HG03354 (cell line): ENCODE results near the gene RTN4R.
"Not testable (repeated sequence)": the region's sequence is repeated elsewhere in the genome, so short reads cannot be mapped to it uniquely, and the experiment has no call there.

Source experiments
- ATAC-seq: cut with Tn5 transposase; IDR thresholded peaks from one replicate; pipeline ENCODE4 v1.9.1; 2021; ENCODE audit warnings: mild to moderate bottlenecking; ENCODE audit not compliant: unreplicated experiment, poor library complexity, severe bottlenecking

The RTN4R gene

DNA sequence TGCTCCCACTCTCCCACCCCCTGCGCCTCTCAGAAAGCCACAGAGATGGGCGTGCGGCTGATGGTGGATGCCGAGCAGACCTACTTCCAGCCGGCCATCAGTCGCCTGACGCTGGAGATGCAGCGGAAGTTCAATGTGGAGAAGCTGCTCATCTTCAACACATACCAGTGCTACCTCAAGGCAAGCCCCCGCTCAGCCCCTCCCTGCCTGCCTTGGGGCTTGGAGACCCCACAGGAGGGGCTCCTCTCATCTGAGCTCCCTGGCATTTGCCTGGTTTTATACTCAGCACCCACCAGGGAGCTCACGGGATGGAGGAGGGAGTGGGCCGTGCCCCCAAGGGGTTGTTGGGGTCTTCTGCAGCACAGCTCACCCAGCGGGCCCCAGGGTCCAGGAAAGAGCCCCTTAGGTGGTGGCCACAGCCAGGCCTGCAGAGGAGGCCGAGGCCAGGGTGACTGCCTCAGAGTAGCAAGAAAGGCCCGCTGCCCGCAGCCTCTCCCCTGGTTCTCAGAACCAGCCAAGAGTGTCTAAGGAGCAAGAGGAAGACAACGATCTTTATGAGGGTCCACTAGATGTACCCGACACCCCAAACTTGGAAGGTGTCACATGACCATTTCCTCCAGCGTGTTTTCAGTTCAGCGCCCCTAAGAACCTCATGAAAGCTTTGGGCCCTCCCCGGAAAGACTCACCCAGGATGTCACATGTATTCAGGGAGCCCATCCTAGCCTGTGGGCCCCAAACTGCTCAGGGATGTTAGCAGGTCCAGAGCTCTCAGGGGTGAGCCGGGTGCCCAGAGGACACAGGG, 38.7 kb upstream of the RTN4R start:
- not testable (repeated sequence) for ATAC-seq

DNA sequence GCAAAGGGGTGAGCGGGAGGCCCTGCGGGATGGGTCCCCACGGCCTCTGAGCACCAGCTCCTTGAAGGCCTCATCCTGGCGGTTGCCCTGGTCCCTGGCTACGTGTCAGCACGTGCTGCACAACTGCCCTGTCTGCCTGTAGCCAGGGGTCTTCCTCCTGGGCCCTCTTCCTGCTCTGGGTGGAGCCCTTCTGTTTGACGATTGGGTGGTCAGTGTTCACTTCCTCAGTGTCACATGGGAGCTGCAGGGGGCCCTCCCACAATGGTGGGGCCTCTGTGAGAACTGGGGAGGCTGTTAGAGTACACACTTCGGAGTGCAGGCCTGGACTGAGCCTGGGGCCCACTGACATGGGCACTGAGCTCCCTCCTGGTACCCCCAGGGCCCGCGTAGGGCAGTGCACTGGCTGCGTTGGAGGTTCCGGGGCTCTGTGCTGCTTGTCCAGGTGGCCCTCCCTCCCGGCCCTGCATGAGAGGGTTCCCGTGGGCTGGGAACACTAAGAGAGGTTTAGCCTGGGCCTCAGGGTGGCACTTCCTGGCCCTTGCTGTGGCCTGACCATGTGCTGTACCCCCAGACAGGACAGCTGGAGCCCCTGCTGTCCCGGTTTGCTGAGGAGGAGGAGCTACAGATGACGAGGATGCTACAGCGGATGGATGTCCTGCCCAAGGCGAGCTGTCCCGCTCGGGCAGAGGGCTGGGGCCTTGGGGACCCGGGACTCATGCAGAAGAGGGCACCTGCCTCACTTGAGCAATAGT, 38.0 kb upstream of the RTN4R start:
- ATAC-seq = no peak

DNA sequence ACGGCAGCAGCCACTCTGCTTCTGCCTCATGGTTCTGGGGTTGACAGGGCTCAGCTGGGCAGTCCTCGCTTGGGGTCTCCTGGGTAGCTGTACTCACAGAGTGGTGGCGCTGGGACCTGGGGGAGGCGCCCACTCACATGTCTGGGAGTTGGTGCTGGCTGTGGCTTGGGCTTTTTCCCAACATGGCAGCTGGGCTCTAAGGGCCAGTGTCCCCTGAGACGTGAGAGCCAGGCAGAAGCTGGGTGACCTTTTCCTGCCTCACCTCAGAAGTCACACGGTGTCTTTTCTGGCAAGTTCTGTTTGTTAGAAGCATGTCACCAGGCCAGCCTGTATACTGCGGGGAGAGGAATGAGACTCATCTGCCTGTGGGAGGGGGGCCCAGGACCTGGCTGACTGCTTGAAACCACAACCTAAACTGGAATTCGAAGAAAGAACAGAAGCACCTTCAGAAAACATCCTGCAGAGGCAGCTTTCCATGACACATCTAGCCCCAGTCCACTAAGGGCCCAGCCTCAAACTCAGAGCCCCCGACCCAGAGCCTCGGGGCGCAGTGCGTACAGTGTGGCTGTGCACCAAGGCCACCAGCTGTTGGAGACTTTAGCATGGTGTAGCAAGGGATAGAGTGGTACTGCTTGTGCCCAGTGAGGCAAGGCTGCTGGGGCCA, 37.2 kb upstream of the RTN4R start:
- ATAC-seq = not testable (repeated sequence)

DNA sequence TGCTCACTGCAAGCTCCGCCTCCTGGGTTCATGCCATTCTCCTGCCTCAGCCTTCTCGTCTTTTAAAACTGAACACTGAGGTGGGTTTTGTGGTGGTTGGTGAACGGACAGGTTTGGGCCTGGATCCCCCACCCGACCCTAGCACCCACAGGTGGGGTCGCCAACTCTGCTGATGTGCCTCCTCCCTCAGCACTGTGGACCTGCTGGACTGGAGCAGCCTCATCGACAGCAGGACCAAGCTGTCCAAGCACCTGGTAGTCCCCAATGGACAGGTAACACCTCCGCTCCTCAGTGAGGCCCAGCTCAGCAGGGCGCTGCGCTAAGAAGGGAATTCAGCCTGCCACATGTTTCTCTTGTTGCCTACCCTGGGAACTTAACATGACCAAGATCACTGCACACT, 36.5 kb upstream of the RTN4R start:
- ATAC-seq = no peak

DNA sequence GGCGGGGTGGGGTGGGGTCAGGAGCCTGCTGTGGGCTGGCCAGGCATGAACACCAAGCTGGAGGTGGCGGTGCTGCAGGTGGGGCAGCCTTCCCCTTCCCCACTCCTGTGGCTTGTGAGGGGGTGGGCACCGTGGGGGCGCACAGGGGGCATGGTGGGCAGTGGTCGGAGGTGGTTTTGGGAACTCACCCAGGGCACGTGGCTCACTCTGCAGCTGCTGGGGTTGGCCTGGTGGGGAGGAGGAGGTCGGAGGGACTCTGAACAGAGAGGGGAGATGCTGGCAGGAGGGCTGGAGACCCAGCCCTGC, 35.1 kb upstream of the RTN4R start:
- not testable (repeated sequence) for ATAC-seq

DNA sequence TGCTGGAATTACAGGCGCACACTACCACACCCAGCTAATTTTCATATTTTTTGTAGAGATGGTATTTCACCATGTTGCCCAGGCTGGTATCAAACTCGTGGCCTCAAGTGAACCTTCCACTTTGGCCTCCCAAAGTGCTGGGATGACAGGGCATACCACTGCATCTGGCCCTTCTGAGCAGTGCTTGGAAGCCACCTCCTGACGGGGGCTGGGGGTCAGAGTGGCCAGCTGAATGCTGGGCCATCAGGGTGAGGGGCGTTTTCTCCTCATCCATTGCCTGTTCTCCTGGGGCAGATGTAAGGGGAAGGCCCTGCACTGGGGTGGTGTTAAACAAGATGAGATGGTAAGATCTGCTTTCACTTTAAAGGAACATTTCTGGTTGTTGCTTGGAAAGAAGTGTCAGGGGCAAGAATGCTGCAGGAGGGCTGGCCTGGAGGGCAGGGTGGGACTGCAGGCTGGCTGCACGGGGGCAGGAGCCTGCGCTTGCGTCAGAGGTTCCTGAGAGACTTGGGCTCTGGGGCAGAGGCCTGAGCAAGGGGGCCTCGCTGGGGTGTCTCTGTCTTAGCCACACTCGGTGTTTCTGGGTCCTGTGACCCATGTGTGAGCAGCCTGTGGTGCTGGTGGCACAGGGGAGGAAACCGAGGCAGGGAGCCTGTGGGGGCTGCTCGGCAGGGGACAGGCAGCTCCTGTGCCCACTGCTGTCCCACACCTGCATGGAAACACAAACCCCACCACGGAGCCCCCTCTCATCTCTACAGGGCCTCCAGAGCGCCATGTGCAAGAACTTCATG, 34.5 kb upstream of the RTN4R start:
- ATAC-seq = no peak

DNA sequence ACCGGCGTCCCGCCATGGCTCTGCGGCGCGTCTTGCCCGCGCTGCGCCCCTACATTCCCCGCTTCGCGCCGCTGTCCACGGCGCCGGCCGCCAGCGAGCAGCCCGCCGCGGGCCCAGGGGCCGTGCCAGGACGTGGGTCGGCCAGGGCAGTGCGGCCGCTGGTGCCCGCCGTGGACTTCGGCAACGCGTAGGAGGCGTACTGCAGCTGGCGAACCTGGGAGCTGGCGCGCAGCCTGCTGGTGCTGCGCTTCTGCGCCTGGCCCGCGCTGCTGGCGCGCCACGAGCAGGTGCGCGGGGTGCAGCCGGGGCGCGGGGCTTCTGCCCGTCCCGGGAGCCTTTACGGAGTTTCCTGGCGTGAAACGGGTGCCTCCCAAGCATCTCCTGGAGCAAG, 31.6 kb upstream of the RTN4R start:
- peak; percentile 23 for ATAC-seq

DNA sequence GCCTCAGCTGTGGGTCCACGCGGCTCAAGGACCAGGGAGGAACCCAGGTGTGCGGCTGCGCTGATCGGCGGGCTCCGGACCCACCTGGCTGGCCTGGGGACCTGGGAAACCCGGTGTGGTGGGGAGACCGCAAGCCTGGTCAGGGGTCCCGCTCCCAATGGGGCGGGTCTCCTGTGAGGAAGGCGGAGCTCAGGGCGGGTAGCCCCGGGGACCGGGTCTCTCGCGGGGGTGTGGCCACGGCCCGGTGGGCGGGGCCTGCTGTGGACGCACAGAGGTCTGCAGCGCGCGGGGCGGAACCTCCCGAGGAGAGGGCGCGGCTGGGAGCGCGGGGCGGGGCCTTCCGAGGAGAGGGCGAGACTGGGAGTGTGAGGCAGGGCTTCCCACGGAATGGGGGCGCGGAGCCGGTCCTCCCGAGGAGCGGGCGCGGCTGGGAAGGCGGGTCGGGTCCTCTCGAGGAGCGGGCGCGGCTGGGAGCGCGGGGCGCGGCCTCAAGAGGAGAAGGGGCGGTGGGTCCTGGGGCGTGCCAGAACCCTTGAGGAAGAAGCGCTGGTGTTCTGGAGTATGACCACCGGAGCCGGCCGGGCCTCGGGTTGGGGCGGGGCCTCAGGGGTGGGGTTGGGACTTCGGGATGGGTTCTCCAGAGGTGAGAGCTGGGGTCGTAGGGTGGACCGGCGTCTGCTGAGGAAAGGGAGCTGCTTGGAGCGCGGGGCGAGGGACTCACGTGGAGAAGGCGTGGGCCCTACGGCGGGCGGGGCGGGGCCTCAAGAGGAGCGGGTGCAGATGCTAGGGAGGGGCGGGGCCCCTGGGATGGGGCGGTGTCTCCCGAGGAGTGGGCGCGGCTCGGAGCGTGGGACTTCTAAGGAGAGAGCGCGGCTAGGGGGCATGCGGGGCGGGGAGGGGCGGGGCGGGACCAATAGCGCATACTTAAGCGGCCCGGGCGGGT, 31.0 kb upstream of the RTN4R start:
- ATAC-seq = peak; percentile 66

DNA sequence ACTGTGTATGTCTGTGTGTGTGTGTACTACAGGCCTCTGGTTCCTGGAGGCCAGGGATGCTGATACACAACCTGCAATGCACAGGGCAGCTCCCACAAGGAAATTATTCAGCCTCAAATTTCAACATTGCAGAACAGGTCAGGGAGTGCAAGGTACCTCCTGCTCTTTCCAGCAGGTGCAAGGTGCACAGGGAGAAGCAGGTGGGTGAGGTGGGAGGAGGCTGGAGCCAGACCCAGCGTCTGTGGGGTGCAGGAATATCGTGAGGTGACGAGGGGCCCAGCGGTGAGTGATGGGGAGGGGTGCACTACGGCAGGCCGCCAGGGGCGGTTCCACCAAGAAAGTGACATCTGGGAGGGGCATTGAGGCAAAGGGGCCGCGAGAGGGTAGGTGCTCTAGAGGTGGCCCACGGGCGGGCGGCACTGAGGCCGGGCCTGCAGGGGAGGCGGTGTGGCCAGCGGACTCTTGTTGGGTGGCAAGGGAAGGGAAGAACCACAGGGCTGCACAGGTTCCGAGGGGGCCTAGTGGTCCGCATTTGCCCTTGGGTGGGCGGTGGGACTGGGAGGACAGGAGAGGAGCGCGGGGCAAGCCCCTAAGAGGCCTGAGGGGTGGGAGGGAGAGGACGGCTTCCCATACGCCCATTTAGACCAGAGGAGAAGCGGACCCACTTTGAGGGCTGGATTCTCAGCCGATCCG, 30.1 kb upstream of the RTN4R start:
- no peak for ATAC-seq

DNA sequence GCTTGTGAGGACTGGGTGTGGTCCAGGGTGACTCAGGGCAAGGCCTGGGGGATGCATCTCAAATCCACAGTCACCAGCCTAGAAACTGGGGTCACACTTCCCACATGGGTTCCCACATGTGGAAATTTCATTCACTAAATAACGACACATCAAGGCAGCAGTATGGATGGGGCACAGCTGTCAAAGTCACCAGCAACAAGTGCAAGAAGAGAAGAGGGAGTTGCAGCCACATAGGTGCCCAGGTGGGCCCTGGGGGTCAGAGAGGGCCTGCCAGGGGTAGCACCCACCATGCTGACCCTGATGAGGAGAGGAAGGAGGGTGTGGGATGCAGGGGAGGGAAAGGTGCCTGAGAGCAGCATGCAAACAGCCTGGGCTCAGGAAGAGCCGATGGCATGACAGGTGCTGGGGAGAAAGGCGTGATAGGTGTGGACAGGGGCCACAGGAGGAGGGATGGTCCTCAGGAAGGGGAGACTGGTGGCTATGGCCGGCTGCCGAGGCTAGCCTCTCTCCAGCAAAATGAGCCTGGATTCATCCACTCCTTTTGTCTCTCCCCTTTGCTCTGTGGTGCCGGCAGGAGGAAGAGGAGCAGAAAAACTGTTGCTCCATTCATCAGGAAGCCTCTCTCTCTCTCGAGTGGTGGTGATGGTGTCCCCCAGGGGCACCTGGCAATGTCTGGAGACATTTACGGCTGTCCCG, 29.4 kb upstream of the RTN4R start:
- no peak for ATAC-seq

DNA sequence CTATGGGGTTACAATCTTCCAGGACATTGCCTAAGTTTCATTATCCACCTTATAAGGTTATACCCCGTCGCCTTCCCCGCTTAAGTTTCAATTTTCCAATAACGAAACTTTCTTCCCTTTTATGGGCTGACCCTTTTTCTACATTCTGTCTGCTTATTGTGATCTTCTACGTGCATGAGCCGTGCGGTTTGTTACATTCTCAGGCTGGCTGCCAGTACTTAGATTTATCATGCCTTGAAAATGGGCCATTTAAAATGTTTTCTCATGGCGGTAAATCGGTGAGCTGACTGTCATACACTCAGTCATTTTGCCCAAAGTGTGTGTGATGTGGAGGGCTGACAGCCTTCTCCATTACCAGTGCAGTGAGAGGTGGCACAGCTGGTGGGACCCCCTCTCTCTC, 28.5 kb upstream of the RTN4R start:
- no peak for ATAC-seq

DNA sequence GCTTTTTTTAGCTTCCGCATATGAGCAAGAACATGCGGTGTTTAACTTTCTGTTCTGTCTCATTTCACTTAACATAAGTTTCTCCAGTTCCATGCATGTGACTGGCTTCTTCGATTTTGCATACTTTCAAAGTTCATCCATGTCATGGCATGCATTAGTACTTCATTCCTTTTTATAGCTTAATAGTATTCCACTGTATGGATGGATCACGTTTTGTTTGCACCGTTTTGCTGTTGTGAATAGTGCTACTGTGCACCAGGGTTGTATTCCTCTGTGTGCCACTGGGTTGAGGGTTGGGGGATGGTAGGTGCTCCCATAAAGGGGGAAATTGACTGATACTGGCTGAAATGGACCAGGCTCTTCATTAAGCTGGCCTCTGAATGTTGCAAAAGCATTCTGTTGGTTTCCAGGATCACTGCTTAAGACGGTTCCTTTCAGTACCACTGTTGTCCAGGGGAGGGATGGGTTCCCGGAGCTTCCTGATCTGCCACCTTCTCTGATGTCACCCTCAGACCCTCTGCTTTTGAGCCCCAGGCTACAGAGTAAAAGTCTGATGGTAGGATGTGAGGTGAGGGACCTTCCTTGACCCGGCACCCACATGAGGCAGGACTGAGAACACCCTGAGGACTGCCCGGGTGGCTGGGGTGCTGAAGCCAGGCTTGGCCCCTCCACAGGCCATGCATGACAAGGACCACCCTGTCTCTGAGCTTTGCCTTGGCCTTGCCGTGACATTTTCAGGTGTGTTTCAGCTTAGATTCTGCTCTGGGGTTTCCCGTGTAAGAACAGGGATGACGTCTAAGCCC, 27.3 kb upstream of the RTN4R start:
- ATAC-seq = no peak

DNA sequence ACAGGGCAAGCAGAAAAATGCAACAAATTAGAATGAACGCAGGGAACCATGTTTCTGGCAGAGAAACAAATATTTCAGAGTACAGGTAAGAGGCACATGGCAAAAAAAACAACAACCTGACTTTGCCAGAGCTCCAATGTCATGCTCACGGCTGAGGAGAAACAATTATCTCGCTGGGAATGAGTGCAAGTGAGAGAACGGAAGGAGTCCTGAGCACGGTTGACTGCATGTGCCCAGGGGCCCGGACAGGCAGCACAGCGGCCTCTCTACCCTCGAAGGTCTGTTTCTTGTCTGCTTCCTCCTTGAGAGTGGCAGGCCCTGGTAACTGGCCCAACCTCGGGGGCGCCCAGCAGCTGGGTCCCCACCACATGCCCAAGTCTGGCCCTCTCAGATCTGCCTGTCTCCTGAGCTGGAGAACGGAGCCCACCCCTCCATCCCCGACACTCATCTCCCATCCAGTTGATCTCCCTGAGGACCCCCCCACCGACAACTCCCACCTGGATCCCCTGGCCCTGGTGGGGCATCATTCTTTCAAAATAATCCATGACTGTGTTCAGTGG, 24.6 kb upstream of the RTN4R start:
- no peak for ATAC-seq

DNA sequence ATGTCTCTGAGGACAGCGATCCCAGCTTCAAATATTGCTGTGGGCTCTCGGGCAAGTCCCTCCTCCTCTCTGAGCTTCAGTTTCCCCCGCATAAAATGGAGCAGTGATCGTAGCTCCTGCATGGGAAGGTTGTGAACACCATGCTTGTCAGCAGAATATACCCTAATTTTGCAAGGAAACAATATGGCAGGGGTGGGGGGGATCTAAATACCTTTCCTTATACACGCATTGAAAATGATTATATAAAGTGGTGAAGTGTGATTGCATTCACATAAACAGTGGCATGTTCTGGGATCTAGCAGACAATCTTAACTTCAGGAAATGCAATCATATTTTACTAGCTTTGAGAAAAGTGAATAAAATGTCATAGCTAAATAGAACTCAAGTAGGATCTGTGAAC, 24.0 kb upstream of the RTN4R start:
- ATAC-seq = no peak

DNA sequence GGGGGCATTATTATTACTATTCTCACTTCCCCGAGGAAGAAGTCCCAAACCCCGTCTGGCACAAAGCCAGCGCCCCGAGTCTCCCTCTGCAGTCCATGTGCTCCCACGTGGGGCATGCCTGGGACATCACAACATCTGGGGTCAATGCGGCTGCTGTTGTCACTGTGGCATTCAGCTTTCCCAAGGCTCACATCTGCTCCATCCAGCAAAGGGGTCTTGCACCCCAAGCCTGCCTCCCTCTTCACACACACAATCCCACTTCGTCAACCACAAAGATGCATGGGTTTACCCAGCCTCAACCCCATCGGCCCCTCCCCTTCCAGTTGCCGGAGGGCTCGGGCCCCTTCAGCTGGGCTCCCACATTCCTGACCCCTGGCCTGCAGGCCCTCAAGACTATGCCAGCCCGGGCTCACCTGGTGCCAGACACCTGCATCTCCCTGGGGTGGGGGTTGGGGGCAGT, 23.5 kb upstream of the RTN4R start:
- no peak for ATAC-seq

DNA sequence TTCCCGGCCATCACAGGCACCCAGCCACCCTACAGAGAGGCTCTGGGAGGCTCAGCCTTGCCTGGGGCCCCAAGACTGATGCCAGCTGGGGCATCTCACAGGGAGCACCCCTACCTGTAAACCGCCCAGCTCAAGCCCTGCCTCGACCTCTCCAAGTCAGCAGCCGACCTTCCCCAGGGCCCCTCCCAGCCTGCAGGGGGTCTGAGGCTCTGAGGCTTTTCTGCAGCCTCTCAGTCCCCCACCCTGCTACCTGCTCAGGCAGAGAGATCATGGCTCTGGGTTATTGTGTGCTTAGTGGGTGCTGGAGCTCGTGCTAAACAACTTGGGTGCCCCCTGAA, 23.1 kb upstream of the RTN4R start:
- ATAC-seq = no peak
